Endodermal cell (in vitro differentiated cells): Measurements from ENCODE around the gene PCDHGA11. TPM values are rescaled to one million over a fixed set of nuclear protein-coding genes. Genes with fewer than 3 reads are reported as not detected.
"Not testable (repeated sequence)": the region's sequence is repeated elsewhere in the genome, so short reads cannot be mapped to it uniquely, and the experiment has no call there.

Experiments used
- DNase-seq: peaks from one replicate; pipeline ENCODE4 v3.0.0-alpha.2; 2017
- H3K27ac ChIP-seq: 2 replicates; pipeline ENCODE4 v1.5.1; 2013; ENCODE audit warnings: mild to moderate bottlenecking, low read depth, low read length, moderate library complexity
- H3K27me3 ChIP-seq: 2 replicates; pipeline ENCODE4 v1.6.1; 2013; ENCODE audit warnings: mild to moderate bottlenecking, low read length, moderate library complexity; ENCODE audit not compliant: insufficient read depth, control insufficient read depth, poor library complexity, severe bottlenecking
- H3K36me3 ChIP-seq: 2 replicates; pipeline ENCODE4 v1.7.0; 2013; ENCODE audit warnings: mild to moderate bottlenecking, low read length, moderate library complexity; ENCODE audit not compliant: control insufficient read depth, insufficient read depth
- H3K4me1 ChIP-seq: one replicate; pipeline ENCODE4 v1.7.0; 2013; ENCODE audit warnings: low read length; ENCODE audit not compliant: control insufficient read depth, insufficient read depth
- H3K4me3 ChIP-seq: 2 replicates; pipeline ENCODE4 v1.5.1; 2013; ENCODE audit warnings: mild to moderate bottlenecking, low read length, moderate library complexity
- H3K9ac ChIP-seq: 2 replicates; pipeline ENCODE4 v1.6.1; 2013; ENCODE audit warnings: mild to moderate bottlenecking, low read length, moderate library complexity; ENCODE audit not compliant: poor library complexity, severe bottlenecking; ENCODE audit errors: extremely low read depth
- H3K9me3 ChIP-seq: 2 replicates; pipeline ENCODE4 v1.6.1; 2013; ENCODE audit warnings: mild to moderate bottlenecking, low read length, moderate library complexity; ENCODE audit not compliant: control insufficient read depth
- H3K27ac Mint-ChIP-seq: 2 replicates; pipeline ENCODE4 v1.8.0; 2020; ENCODE audit warnings: mixed read lengths
- H3K27me3 Mint-ChIP-seq: 2 replicates; pipeline ENCODE4 v1.8.0; 2021; ENCODE audit warnings: mild to moderate bottlenecking, mixed read lengths; ENCODE audit not compliant: insufficient read depth
- H3K36me3 Mint-ChIP-seq: 2 replicates; pipeline ENCODE4 v1.8.0; 2020; ENCODE audit warnings: low read depth, mixed read lengths
- H3K4me1 Mint-ChIP-seq: 2 replicates; pipeline ENCODE4 v1.8.0; 2020; ENCODE audit warnings: mixed read lengths
- H3K4me3 Mint-ChIP-seq: 2 replicates; pipeline ENCODE4 v1.8.0; 2020; ENCODE audit warnings: mild to moderate bottlenecking, moderate library complexity, mixed read lengths
- H3K9me3 Mint-ChIP-seq: 2 replicates; pipeline ENCODE4 v1.8.0; 2020; ENCODE audit warnings: mild to moderate bottlenecking, mixed read lengths
- CTCF ChIP-seq: fragments of 200-600 bp; sonication (generic); conservative IDR thresholded peaks from 2 replicates; pipeline ENCODE4 v1.5.0; 2021; ENCODE audit warnings: antibody characterized with exemption, mild to moderate bottlenecking
- WGBS, 2 experiments: methylation state at CpG; one replicate each; pipeline versions ENCODE4 v1.1.5 to v1.1.7; 2013; ENCODE audit warnings: missing lambda C conversion rate in 2 of 2, mixed read lengths in 1 of 2; ENCODE audit not compliant: insufficient coverage in 1 of 2, insufficient read length in 1 of 2; 5-methylcytosine and 5-hydroxymethylcytosine counted together
- total RNA-seq, 2 donors: library from RNA; stranded (reverse); fragmentation: NEBNext Ultra II Directional in 1 of 2; extraction: Animal tissue kit (Norgen Biotek cat#: 25700) in 1 of 2; gene quantifications; 2 replicates in 1 of 2; 3 replicates in 1 of 2; pipeline ENCODE4 v1.2.1, GENCODE V29; 2021

The PCDHGA11 gene
- total RNA-seq, 2 donors from 2014 or later: 8.5 to 10.6 TPM

GRCh38 chr5:141397756-141398551 is 22.9 kb upstream of the PCDHGA11 start, which contains the start of gene PCDHGB5:
Gene PCDHGB5, plus strand, starts transcription at chr5:141397947. Its CDS starts 181 bp downstream, at chr5:141398128.
- peaks cover 83% of the 10 kb centered on the region for H3K9me3 Mint-ChIP-seq
- peaks cover 61% of the 10 kb centered on the region for H3K9me3 ChIP-seq
- peak within 1 kb of the TSS; percentile 64 for H3K27ac Mint-ChIP-seq
- H3K27ac ChIP-seq, H3K36me3 ChIP-seq, H3K27me3 Mint-ChIP-seq, H3K4me1 Mint-ChIP-seq, H3K9ac ChIP-seq, H3K27me3 ChIP-seq, DNase-seq, H3K4me1 ChIP-seq: not testable (repeated sequence)
- peak within 1 kb of the TSS; percentile 0 for H3K4me3 ChIP-seq
- peaks cover 51% of the 10 kb centered on the region for H3K36me3 Mint-ChIP-seq
- H3K4me3 Mint-ChIP-seq: peak within 1 kb of the TSS; percentile 64
- peak; percentile 79 for TF ChIP-seq CTCF
- WGBS, 2 experiments: 80 to 90% methylated on average over 9 to 19 of the region's 43 CpGs

GRCh38 chr5:141398608-141399007 is 22.2 kb upstream of the PCDHGA11 start:
- Histone ChIP-seq H3K36me3 (no peaks in the 10 kb centered on the region), H3K9me3 (peaks cover 56% of the 10 kb centered on the region), H3K4me3 (peak overlapping the region; percentile 0), H3K27me3 (no peaks in the 10 kb centered on the region), H3K27ac (no peak overlapping the region), H3K4me1 (no peaks in the 10 kb centered on the region), H3K9ac (no peak overlapping the region)
- H3K4me1 Mint-ChIP-seq: no peaks in the 10 kb centered on the region
- no peak overlapping the region for H3K27ac Mint-ChIP-seq
- H3K27me3 Mint-ChIP-seq: peaks cover 4% of the 10 kb centered on the region
- no peak for TF ChIP-seq CTCF
- H3K36me3 Mint-ChIP-seq: peaks cover 51% of the 10 kb centered on the region
- WGBS, 2 experiments: 95 to 96% methylated on average over 15 of the region's 15 CpGs
- peak overlapping the region; percentile 64 for H3K4me3 Mint-ChIP-seq
- H3K9me3 Mint-ChIP-seq: peaks cover 83% of the 10 kb centered on the region
- DNase-seq: no peak

GRCh38 chr5:141399555-141400258 is 21.1 kb upstream of the PCDHGA11 start:
- H3K9me3 Mint-ChIP-seq: peaks cover 84% of the 10 kb centered on the region
- no peak for TF ChIP-seq CTCF
- H3K4me3 ChIP-seq: no peak overlapping the region
- no peak overlapping the region for H3K27ac ChIP-seq
- H3K36me3 Mint-ChIP-seq: peaks cover 52% of the 10 kb centered on the region
- no peaks in the 10 kb centered on the region for H3K4me1 Mint-ChIP-seq
- 96 to 98% methylated on average over 57 to 61 of the region's 61 CpGs for WGBS, 2 experiments
- no peak overlapping the region for H3K27ac Mint-ChIP-seq
- no peak overlapping the region for H3K4me3 Mint-ChIP-seq
- peaks cover 57% of the 10 kb centered on the region for H3K9me3 ChIP-seq
- H3K27me3 ChIP-seq: no peaks in the 10 kb centered on the region
- peaks cover 4% of the 10 kb centered on the region for H3K27me3 Mint-ChIP-seq
- DNase-seq: no peak
- no peaks in the 10 kb centered on the region for H3K4me1 ChIP-seq
- no peaks in the 10 kb centered on the region for H3K36me3 ChIP-seq
- no peak overlapping the region for H3K9ac ChIP-seq
